Panc1 (cell line): ENCODE data around the gene PRR20E. TPM values are rescaled to one million over a fixed set of nuclear protein-coding genes. Genes with fewer than 3 reads are reported as not detected.

ENCODE experiments used
- ATAC-seq: fragments of 200-7000 bp; cut with Tn5 transposase; 2 replicates; pipeline ENCODE4 v1.9.1; 2020; ENCODE audit warnings: mild to moderate bottlenecking, moderate library complexity
- BruUV-seq: library from RNA; stranded (reverse); fragments of 400-500 nt; replicated peaks from 2 replicates; lab custom pipeline; 2021; lab: Mats Ljungman, UMichigan
- CTCF ChIA-PET: fragments of 300-600 bp; sonication (Branson Sonifier 250); formaldehyde crosslinking; loops from one replicate; lab custom pipeline; 2022; ENCODE audit warnings: antibody characterized with exemption; lab: Charles Lee
- POLR2A ChIA-PET: fragments of 300-600 bp; sonication (Branson Sonifier 250); formaldehyde crosslinking; loops from one replicate; lab custom pipeline; 2022; ENCODE audit warnings: antibody characterized with exemption; lab: Charles Lee
- DNase-seq: peaks from one replicate; pipeline ENCODE4 v3.0.0-alpha.2; 2010; ENCODE audit warnings: low read depth, low spot score
- H3K27ac ChIP-seq: 2 replicates; pipeline ENCODE4 v1.5.1; 2011; ENCODE audit warnings: mild to moderate bottlenecking, low read length, inconsistent platforms
- H3K27me3 ChIP-seq: fragments of 200-500 bp; sonication (Bioruptor generic); 2 replicates; pipeline ENCODE4 v1.6.0; 2014; ENCODE audit warnings: low read length, inconsistent platforms; ENCODE audit not compliant: control insufficient read depth, insufficient read depth
- H3K36me3 ChIP-seq: fragments of 200-500 bp; sonication (Bioruptor generic); 2 replicates; pipeline ENCODE4 v1.5.1; 2014; ENCODE audit warnings: inconsistent platforms, mild to moderate bottlenecking, low read length, moderate library complexity; ENCODE audit not compliant: control insufficient read depth, insufficient read depth
- H3K4me1 ChIP-seq: 2 replicates; pipeline ENCODE4 v1.5.1; 2011; ENCODE audit warnings: inconsistent platforms, mild to moderate bottlenecking, low read length, moderate library complexity; ENCODE audit not compliant: control insufficient read depth, insufficient read depth
- H3K4me3 ChIP-seq, 2 experiments: 2 replicates each; pipeline ENCODE4 v1.5.1; 2011 to 2012; ENCODE audit warnings: low read depth in 2 of 2, low read length in 2 of 2, mild to moderate bottlenecking in 2 of 2, inconsistent platforms in 1 of 2, moderate library complexity in 1 of 2
- H3K9me3 ChIP-seq: fragments of 200-500 bp; sonication (Bioruptor generic); 2 replicates; pipeline ENCODE4 v1.5.1; 2014; ENCODE audit warnings: low read depth, mild to moderate bottlenecking, inconsistent platforms, low read length, moderate library complexity; ENCODE audit not compliant: control insufficient read depth, insufficient read depth
- CTCF ChIP-seq: fragments of 450-650 bp; IDR thresholded peaks from 2 replicates; pipeline ENCODE4 v1.5.1; 2017; ENCODE audit warnings: mild to moderate bottlenecking
- POLR2AphosphoS5 ChIP-seq: IDR thresholded peaks from 2 replicates; pipeline ENCODE4 v1.6.1; 2012; ENCODE audit warnings: mild to moderate bottlenecking, low read depth, low read length, moderate library complexity
- SIN3A ChIP-seq: IDR thresholded peaks from 2 replicates; pipeline ENCODE4 v1.6.1; 2012; ENCODE audit warnings: low read depth, mild to moderate bottlenecking, low read length, moderate library complexity, borderline replicate concordance; ENCODE audit not compliant: insufficient read depth
- TCF7L2 ChIP-seq: IDR thresholded peaks from 2 replicates; pipeline ENCODE4 v1.6.1; 2011; ENCODE audit warnings: mild to moderate bottlenecking, low read depth, low read length, inconsistent platforms
- in situ Hi-C: cut with HindIII; loops from 2 replicates; pipeline ENCODE4 v1.10.0; 2016; ENCODE audit warnings: low sequenced_read_pairs, low pct_unique_long_range_greater_than_20kb
- intact Hi-C: fragments of 100-400 bp; cut with micrococcal nuclease; formaldehyde crosslinking; loops from one replicate; pipeline ENCODE4 v1.10.0; 2022; ENCODE audit not compliant: unreplicated experiment
- total RNA-seq: library from RNA; stranded (reverse); gene quantifications from one replicate; pipeline ENCODE4 v1.2.1, GENCODE V29; 2021; ENCODE audit not compliant: unreplicated experiment
- TF ChIP-seq, protein P1 (sequence below), 2 experiments: IDR thresholded peaks; 2 replicates each; pipeline ENCODE4 v1.6.1; 2011 to 2012; ENCODE audit warnings: low read depth in 2 of 2, control low read depth in 1 of 2, low read length in 1 of 2, mild to moderate bottlenecking in 1 of 2, moderate library complexity in 1 of 2; ENCODE audit not compliant: insufficient read depth in 1 of 2

Gene PRR20E
- total RNA-seq, 1 experiment from 2014 or later: not detected

DNA sequence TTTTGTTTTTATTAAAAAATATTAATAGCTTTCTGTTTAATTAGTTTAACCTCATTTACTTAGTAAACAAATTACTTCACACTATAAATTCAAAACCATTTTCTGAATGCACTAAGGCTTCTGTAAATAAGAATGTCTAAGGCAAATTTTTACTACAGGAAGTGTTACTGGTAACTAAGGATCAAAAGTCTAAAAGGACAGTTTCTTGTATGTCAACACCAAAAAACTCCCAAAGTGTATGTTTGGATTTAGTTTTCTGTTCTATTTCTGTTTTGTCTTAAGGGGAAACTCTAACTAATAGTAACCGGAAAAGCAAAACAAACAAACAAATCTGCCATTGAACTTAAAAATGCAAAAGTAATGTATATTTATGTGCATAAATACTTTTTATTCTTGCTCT is 24.7 kb downstream of the PRR20E start:
- DNase-seq (no peak), ATAC-seq (no peak)
- Histone ChIP-seq H3K4me3 (no peak overlapping the region), H3K27ac (no peak overlapping the region), H3K9me3 (no peaks in the 10 kb centered on the region), H3K4me1 (no peaks in the 10 kb centered on the region), H3K27me3 (no peaks in the 10 kb centered on the region), H3K36me3 (no peaks in the 10 kb centered on the region)
- in situ Hi-C loops: no loop called here
- POLR2A ChIA-PET: no interaction called here
- TF ChIP-seq TCF7L2 (no peak), SIN3A (no peak)
- TF ChIP-seq, protein P1, sequence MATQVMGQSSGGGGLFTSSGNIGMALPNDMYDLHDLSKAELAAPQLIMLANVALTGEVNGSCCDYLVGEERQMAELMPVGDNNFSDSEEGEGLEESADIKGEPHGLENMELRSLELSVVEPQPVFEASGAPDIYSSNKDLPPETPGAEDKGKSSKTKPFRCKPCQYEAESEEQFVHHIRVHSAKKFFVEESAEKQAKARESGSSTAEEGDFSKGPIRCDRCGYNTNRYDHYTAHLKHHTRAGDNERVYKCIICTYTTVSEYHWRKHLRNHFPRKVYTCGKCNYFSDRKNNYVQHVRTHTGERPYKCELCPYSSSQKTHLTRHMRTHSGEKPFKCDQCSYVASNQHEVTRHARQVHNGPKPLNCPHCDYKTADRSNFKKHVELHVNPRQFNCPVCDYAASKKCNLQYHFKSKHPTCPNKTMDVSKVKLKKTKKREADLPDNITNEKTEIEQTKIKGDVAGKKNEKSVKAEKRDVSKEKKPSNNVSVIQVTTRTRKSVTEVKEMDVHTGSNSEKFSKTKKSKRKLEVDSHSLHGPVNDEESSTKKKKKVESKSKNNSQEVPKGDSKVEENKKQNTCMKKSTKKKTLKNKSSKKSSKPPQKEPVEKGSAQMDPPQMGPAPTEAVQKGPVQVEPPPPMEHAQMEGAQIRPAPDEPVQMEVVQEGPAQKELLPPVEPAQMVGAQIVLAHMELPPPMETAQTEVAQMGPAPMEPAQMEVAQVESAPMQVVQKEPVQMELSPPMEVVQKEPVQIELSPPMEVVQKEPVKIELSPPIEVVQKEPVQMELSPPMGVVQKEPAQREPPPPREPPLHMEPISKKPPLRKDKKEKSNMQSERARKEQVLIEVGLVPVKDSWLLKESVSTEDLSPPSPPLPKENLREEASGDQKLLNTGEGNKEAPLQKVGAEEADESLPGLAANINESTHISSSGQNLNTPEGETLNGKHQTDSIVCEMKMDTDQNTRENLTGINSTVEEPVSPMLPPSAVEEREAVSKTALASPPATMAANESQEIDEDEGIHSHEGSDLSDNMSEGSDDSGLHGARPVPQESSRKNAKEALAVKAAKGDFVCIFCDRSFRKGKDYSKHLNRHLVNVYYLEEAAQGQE (IDR thresholded peaks at IDR 0.05; ENCODE audit: insufficient read depth in 1 of 2, low read depth in 2 of 2, low read length in 1 of 2): no peak
- CTCF ChIA-PET: no interaction called here
- intact Hi-C loops: no loop called here
- BruUV-seq: no TSS peak

- ChIA-PET POLR2A (no interaction called here), CTCF (no interaction called here)
- H3K27me3 ChIP-seq: no peaks in the 10 kb centered on the region
- DNase-seq: no peak
- BruUV-seq: no TSS peak
- TF ChIP-seq SIN3A: no peak
- TF ChIP-seq POLR2AphosphoS5: no peak
- TF ChIP-seq, protein P1 (IDR thresholded peaks at IDR 0.05; ENCODE audit: insufficient read depth in 1 of 2, low read depth in 2 of 2, low read length in 1 of 2): no peak
- TF ChIP-seq TCF7L2: no peak
- TF ChIP-seq CTCF: no peak
- H3K36me3 ChIP-seq: no peaks in the 10 kb centered on the region
- no peaks in the 10 kb centered on the region for H3K9me3 ChIP-seq
- no peak for ATAC-seq
- in situ Hi-C loops: no loop called here
- intact Hi-C loops: no loop called here
- no peak overlapping the region for H3K27ac ChIP-seq
- no peak overlapping the region for H3K4me3 ChIP-seq
- H3K4me1 ChIP-seq: no peaks in the 10 kb centered on the region
Measured at GRCh38 chr13:57212989-57213388, 46.0 kb downstream of the PRR20E start.

Other genes starting within 250 kb of the PRR20E start
- gene PRR20A, start 26.3 kb upstream of the PRR20E start, total RNA-seq: not detected
- gene PRR20B, start 19.7 kb upstream of the PRR20E start, total RNA-seq: not detected
- gene PRR20C, start 13.1 kb upstream of the PRR20E start, total RNA-seq: not detected
- gene PRR20D, start 6.6 kb upstream of the PRR20E start, total RNA-seq: not detected